HepG2 (cell line): ENCODE measurements around the gene SOCS3. TPM values are rescaled to one million over a fixed set of nuclear protein-coding genes. Genes with fewer than 3 reads are reported as not detected.

Experiments
- CC2D1A ChIP-seq: sonication (generic); formaldehyde crosslinking; IDR thresholded peaks from 2 replicates; pipeline ENCODE4 v1.8.1; 2023; ENCODE audit warnings: mild to moderate bottlenecking, missing genetic modification reagents
- CEBPG ChIP-seq: IDR thresholded peaks from 2 replicates; pipeline ENCODE4 v1.6.1; 2016
- DMAP1 ChIP-seq: IDR thresholded peaks from 2 replicates; pipeline ENCODE4 v1.6.1; 2016
- ESRRA ChIP-seq: sonication (generic); formaldehyde crosslinking; IDR thresholded peaks from 2 replicates; pipeline ENCODE4 v1.5.1; 2020; ENCODE audit warnings: mild to moderate bottlenecking, low read depth, missing genetic modification reagents
- FOXC1 ChIP-seq: sonication (generic); formaldehyde crosslinking; IDR thresholded peaks from 2 replicates; pipeline ENCODE4 v1.8.0; 2022; ENCODE audit warnings: mild to moderate bottlenecking, missing genetic modification reagents, borderline replicate concordance
- HHEX ChIP-seq: IDR thresholded peaks from 2 replicates; pipeline ENCODE4 v1.6.1; 2016; ENCODE audit warnings: control low read depth
- HMG20A ChIP-seq: IDR thresholded peaks from 2 replicates; pipeline ENCODE4 v1.6.1; 2016; ENCODE audit warnings: borderline replicate concordance
- HMG20B ChIP-seq: conservative IDR thresholded peaks from 2 replicates; pipeline ENCODE4 v1.6.1; 2016; ENCODE audit warnings: missing genetic modification reagents, missing compliant biosample characterization
- MAF1 ChIP-seq: sonication (generic); formaldehyde crosslinking; IDR thresholded peaks from 2 replicates; pipeline ENCODE4 v1.5.0; 2020; ENCODE audit warnings: missing genetic modification reagents, borderline replicate concordance
- MAFK ChIP-seq, 2 experiments: IDR thresholded peaks in 1 of 2; conservative IDR thresholded peaks in 1 of 2; 2 replicates each; pipeline ENCODE4 v1.6.1; 2011; ENCODE audit warnings: improper control_type of control experiment in 2 of 2, low read length in 2 of 2
- MLLT10 ChIP-seq: sonication (generic); formaldehyde crosslinking; IDR thresholded peaks from 2 replicates; pipeline ENCODE4 v1.4.0; 2020; ENCODE audit warnings: missing genetic modification reagents
- RFX5 ChIP-seq: IDR thresholded peaks from 2 replicates; pipeline ENCODE4 v1.6.1; 2011; ENCODE audit warnings: low read depth, low read length, improper control_type of control experiment
- SMARCE1 ChIP-seq: fragments of 450-650 bp; IDR thresholded peaks from 2 replicates; pipeline ENCODE4 v1.6.1; 2017; ENCODE audit warnings: borderline replicate concordance
- TCF12 ChIP-seq, 2 experiments: fragments of 450-650 bp in 1 of 2; sonication (generic) in 1 of 2; formaldehyde crosslinking in 1 of 2; IDR thresholded peaks; 2 replicates each; pipeline versions ENCODE4 v1.6.1 to v1.8.0; 2017 to 2022; ENCODE audit warnings: antibody characterized with exemption in 1 of 2, mild to moderate bottlenecking in 1 of 2, missing genetic modification reagents in 1 of 2, moderate library complexity in 1 of 2
- ZFP62 ChIP-seq: sonication (generic); formaldehyde crosslinking; IDR thresholded peaks from 2 replicates; pipeline ENCODE4 v1.4.0; 2020; ENCODE audit warnings: missing genetic modification reagents
- ZMYM4 ChIP-seq: sonication (generic); formaldehyde crosslinking; IDR thresholded peaks from 2 replicates; pipeline ENCODE4 v1.8.1; 2023; ENCODE audit warnings: mild to moderate bottlenecking, missing genetic modification reagents
- ZNF34 ChIP-seq: sonication (generic); formaldehyde crosslinking; IDR thresholded peaks from 2 replicates; pipeline ENCODE4 v1.4.0; 2020; ENCODE audit warnings: mild to moderate bottlenecking, missing genetic modification reagents, borderline replicate concordance
- ZNF468 ChIP-seq: sonication (generic); formaldehyde crosslinking; IDR thresholded peaks from 2 replicates; pipeline ENCODE4 v1.8.0; 2022; ENCODE audit warnings: mild to moderate bottlenecking, moderate library complexity, missing genetic modification reagents
- ZNF496 ChIP-seq: sonication (generic); formaldehyde crosslinking; IDR thresholded peaks from 2 replicates; pipeline ENCODE4 v1.8.1; 2023; ENCODE audit warnings: mild to moderate bottlenecking, moderate library complexity, missing genetic modification reagents; ENCODE audit not compliant: insufficient replicate concordance
- ZNF672 ChIP-seq: sonication (generic); formaldehyde crosslinking; IDR thresholded peaks from 2 replicates; pipeline ENCODE4 v1.8.1; 2022; ENCODE audit warnings: missing genetic modification reagents
- ZNF772 ChIP-seq: sonication (generic); formaldehyde crosslinking; IDR thresholded peaks from 2 replicates; pipeline ENCODE4 v1.5.0; 2020; ENCODE audit warnings: mild to moderate bottlenecking, missing genetic modification reagents
- ZNF784 ChIP-seq: sonication (generic); formaldehyde crosslinking; IDR thresholded peaks from 2 replicates; pipeline ENCODE4 v1.5.1; 2020; ENCODE audit warnings: missing genetic modification reagents, mild to moderate bottlenecking, borderline replicate concordance
- ZNF790 ChIP-seq: sonication (generic); formaldehyde crosslinking; IDR thresholded peaks from 2 replicates; pipeline ENCODE4 v1.8.0; 2022; ENCODE audit warnings: missing genetic modification reagents, mild to moderate bottlenecking, borderline replicate concordance
- polyA plus RNA-seq, 8 experiments: library from polyadenylated mRNA; depleted of rRNA in 3 of 8; stranded (reverse) in 7 of 8; unstranded in 1 of 8; fragments of >200 nt; fragmentation: Illumina TruSeq in 4 of 8; extraction: Trizol in 4 of 8; gene quantifications; 2 replicates each; pipeline versions ENCODE4 v1.2.1 to v1.2.3, GENCODE V29; 2011 to 2016; ENCODE audit warnings: low read depth in 4 of 8, missing spikeins in 1 of 8, mixed read lengths in 1 of 8; ENCODE audit not compliant: insufficient read depth in 1 of 8
- total RNA-seq, 5 experiments: library from RNA; depleted of rRNA; stranded (reverse); fragments of >200 nt; fragmentation: Illumina TruSeq; extraction: Trizol; gene quantifications; 2 replicates each; pipeline ENCODE4 v1.2.3, GENCODE V29; 2016; ENCODE audit warnings: low read depth in 1 of 5
- TF ChIP-seq, protein P1 (sequence below): sonication (generic); formaldehyde crosslinking; IDR thresholded peaks from 2 replicates; pipeline ENCODE4 v1.5.0; 2020; ENCODE audit warnings: missing genetic modification reagents
- TF ChIP-seq, protein P2 (sequence below): sonication (generic); formaldehyde crosslinking; IDR thresholded peaks from 2 replicates; pipeline ENCODE4 v1.9.0; 2021; ENCODE audit warnings: missing genetic modification reagents, mild to moderate bottlenecking, borderline replicate concordance
- TF ChIP-seq, protein P3 (sequence below): sonication (generic); formaldehyde crosslinking; IDR thresholded peaks from 2 replicates; pipeline ENCODE4; 2020; ENCODE audit warnings: missing genetic modification reagents, mild to moderate bottlenecking, borderline replicate concordance

Gene SOCS3
- total and polyA plus RNA-seq, 2 of the 13 experiments (the other 11 are each of a cell fraction or from before 2014, with no cell fraction given), result 0.77 to 2.4 TPM

DNA sequence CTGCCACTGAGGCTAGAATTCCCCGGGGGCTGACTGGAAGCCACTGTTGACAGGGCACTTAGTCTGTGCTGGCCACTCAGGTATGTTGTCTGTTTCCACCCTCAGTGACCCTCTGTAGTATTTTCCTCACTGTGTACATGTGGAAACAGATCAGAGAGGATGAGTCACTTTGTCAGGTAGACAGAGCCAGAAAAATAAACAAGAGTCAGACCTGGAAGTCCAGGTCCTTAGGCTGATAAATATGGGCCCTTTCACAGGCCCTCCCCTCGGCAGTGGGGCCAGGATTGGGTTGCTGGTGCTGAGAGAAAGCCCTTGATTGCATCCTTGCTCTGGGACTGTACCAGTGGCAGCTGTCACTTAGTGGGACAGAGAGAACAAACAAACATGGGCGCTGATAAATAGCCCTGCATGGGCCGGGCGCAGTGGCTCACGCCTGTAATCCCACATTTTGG is 39.8 kb upstream of the SOCS3 start (continued):
- TF ChIP-seq MAFK (conservative IDR thresholded peaks at IDR 0.05 in 1 of 2, IDR thresholded peaks at IDR 0.05 in 1 of 2; ENCODE audit: low read length in 2 of 2), result no peak
- TF ChIP-seq DMAP1 (CRISPR knock-in tag), result no peak
- TF ChIP-seq SMARCE1, result no peak; the same call in 1 of the 2 replicates
- TF ChIP-seq TCF12 (IDR thresholded peaks at IDR 0.05), result no peak
- TF ChIP-seq TCF12 (CRISPR knock-in tag; IDR thresholded peaks at IDR 0.05), result peak; percentile 52; the same call in 1 of the 2 replicates
- no peak for TF ChIP-seq ZNF790 (CRISPR knock-in tag)
- no peak for TF ChIP-seq HHEX
- 0 out of 2 replicates have a peak, but pooled peaks have one; percentile 66 for TF ChIP-seq ZNF772
- TF ChIP-seq RFX5, result no peak
- peak; percentile 87; the same call in 1 of the 2 replicates for TF ChIP-seq HMG20A
- TF ChIP-seq FOXC1 (CRISPR knock-in tag), result no peak
- TF ChIP-seq CC2D1A (CRISPR knock-in tag), result no peak
- TF ChIP-seq HMG20B (CRISPR knock-in tag), result no peak
- TF ChIP-seq, protein P1, sequence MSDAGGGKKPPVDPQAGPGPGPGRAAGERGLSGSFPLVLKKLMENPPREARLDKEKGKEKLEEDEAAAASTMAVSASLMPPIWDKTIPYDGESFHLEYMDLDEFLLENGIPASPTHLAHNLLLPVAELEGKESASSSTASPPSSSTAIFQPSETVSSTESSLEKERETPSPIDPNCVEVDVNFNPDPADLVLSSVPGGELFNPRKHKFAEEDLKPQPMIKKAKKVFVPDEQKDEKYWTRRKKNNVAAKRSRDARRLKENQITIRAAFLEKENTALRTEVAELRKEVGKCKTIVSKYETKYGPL (CRISPR knock-in tag), result no peak
- TF ChIP-seq ZNF34, result no peak
- TF ChIP-seq ZNF468 (CRISPR knock-in tag), result no peak
- TF ChIP-seq, protein P2, sequence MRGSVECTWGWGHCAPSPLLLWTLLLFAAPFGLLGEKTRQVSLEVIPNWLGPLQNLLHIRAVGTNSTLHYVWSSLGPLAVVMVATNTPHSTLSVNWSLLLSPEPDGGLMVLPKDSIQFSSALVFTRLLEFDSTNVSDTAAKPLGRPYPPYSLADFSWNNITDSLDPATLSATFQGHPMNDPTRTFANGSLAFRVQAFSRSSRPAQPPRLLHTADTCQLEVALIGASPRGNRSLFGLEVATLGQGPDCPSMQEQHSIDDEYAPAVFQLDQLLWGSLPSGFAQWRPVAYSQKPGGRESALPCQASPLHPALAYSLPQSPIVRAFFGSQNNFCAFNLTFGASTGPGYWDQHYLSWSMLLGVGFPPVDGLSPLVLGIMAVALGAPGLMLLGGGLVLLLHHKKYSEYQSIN (CRISPR knock-in tag), result no peak
- peak; percentile 34; the same call in 1 of the 2 replicates for TF ChIP-seq ZNF784 (CRISPR knock-in tag)
- 0 out of 2 replicates have a peak, but pooled peaks have one; percentile 39 for TF ChIP-seq ZNF672 (CRISPR knock-in tag)
- TF ChIP-seq MAF1 (CRISPR knock-in tag), result no peak
- TF ChIP-seq ZMYM4 (CRISPR knock-in tag), result no peak
- no peak for TF ChIP-seq ZFP62 (CRISPR knock-in tag)
- TF ChIP-seq ZNF496 (CRISPR knock-in tag), result no peak
- TF ChIP-seq, protein P3, sequence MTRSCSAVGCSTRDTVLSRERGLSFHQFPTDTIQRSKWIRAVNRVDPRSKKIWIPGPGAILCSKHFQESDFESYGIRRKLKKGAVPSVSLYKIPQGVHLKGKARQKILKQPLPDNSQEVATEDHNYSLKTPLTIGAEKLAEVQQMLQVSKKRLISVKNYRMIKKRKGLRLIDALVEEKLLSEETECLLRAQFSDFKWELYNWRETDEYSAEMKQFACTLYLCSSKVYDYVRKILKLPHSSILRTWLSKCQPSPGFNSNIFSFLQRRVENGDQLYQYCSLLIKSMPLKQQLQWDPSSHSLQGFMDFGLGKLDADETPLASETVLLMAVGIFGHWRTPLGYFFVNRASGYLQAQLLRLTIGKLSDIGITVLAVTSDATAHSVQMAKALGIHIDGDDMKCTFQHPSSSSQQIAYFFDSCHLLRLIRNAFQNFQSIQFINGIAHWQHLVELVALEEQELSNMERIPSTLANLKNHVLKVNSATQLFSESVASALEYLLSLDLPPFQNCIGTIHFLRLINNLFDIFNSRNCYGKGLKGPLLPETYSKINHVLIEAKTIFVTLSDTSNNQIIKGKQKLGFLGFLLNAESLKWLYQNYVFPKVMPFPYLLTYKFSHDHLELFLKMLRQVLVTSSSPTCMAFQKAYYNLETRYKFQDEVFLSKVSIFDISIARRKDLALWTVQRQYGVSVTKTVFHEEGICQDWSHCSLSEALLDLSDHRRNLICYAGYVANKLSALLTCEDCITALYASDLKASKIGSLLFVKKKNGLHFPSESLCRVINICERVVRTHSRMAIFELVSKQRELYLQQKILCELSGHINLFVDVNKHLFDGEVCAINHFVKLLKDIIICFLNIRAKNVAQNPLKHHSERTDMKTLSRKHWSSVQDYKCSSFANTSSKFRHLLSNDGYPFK (CRISPR knock-in tag), result no peak
- TF ChIP-seq CEBPG, result peak; percentile 60
- no peak for TF ChIP-seq ESRRA (CRISPR knock-in tag)
- TF ChIP-seq MLLT10 (CRISPR knock-in tag), result no peak
